Endothelial cell of umbilical vein (primary cell): ENCODE data around the gene RARA. TPM values are rescaled to one million over a fixed set of nuclear protein-coding genes. Genes with fewer than 3 reads are reported as not detected.

Source experiments
- BruUV-seq: library from RNA; stranded (reverse); fragments of 400-500 nt; replicated peaks from 2 replicates; lab custom pipeline; 2021; lab: Mats Ljungman, UMichigan
- CTCF ChIA-PET: fragments of 300-600, 350-600 bp; sonication (Branson Sonifier 250); formaldehyde crosslinking; loops from one replicate; lab custom pipeline; 2021; ENCODE audit warnings: antibody characterized with exemption, inconsistent platforms; lab: Charles Lee
- POLR2A ChIA-PET: fragments of 300-600, 350-600 bp; sonication (Branson Sonifier 250); formaldehyde crosslinking; loops from one replicate; lab custom pipeline; 2021; ENCODE audit warnings: antibody characterized with exemption, inconsistent platforms; lab: Charles Lee
- DNase-seq: peaks from one replicate; pipeline ENCODE4 v3.0.0-alpha.2; 2011; ENCODE audit warnings: low read depth, low spot score
- FAIRE-seq: peaks from 2 replicates; lab custom pipeline; 2011; peaks lifted over from hg19 to GRCh38; lab: Jason Lieb, UNC
- H2AFZ ChIP-seq: 2 replicates; pipeline ENCODE4 v1.6.0; 2012; ENCODE audit warnings: low read depth, low read length, control low read depth, inconsistent platforms
- H3K27ac ChIP-seq: 2 replicates; pipeline ENCODE4 v1.5.1; 2011; ENCODE audit warnings: low read depth, mild to moderate bottlenecking, control low read depth, low read length, moderate library complexity; ENCODE audit not compliant: insufficient read depth
- H3K27me3 ChIP-seq, 2 experiments: 2 replicates each; pipeline versions ENCODE4 v1.6.0 to v1.6.1; 2011; ENCODE audit warnings: low read length in 2 of 2, mixed read lengths in 1 of 2; ENCODE audit not compliant: control insufficient read depth in 2 of 2, insufficient read depth in 2 of 2
- H3K36me3 ChIP-seq, 2 experiments: 2 replicates in 1 of 2; 3 replicates in 1 of 2; pipeline ENCODE4 v1.5.1; 2011; ENCODE audit warnings: low read length in 2 of 2, mild to moderate bottlenecking in 1 of 2, moderate library complexity in 1 of 2; ENCODE audit not compliant: control insufficient read depth in 2 of 2, insufficient read depth in 2 of 2; ENCODE audit errors: extremely low read depth in 1 of 2
- H3K4me1 ChIP-seq: 3 replicates; pipeline ENCODE4 v1.5.1; 2011; ENCODE audit warnings: mild to moderate bottlenecking, low read length; ENCODE audit not compliant: control insufficient read depth, insufficient read depth; ENCODE audit errors: extremely low read depth
- H3K4me2 ChIP-seq: 2 replicates; pipeline ENCODE4 v1.6.1; 2011; ENCODE audit warnings: low read length, control low read depth, mixed read lengths; ENCODE audit not compliant: insufficient read depth
- H3K4me3 ChIP-seq, 3 experiments: fragments of 200-600 bp in 1 of 3; sonication (generic), shearing (Covaris generic) in 1 of 3; replicated peaks in 1 of 3; 2 replicates each; pipeline ENCODE4 v1.5.1; 2011 to 2016; ENCODE audit warnings: control low read depth in 3 of 3, low read length in 3 of 3, mild to moderate bottlenecking in 2 of 3, inconsistent platforms in 1 of 3, low read depth in 1 of 3, moderate library complexity in 1 of 3; ENCODE audit not compliant: insufficient read depth in 1 of 3
- H3K79me2 ChIP-seq: 2 replicates; pipeline ENCODE4 v1.6.0; 2012; ENCODE audit warnings: low read length, inconsistent platforms; ENCODE audit not compliant: control insufficient read depth, insufficient read depth
- H3K9ac ChIP-seq: replicated peaks from 2 replicates; pipeline ENCODE3; 2011; ENCODE audit warnings: low read length, control low read depth; ENCODE audit not compliant: insufficient read depth; ENCODE audit errors: extremely low read depth
- H3K9me1 ChIP-seq: replicated peaks from 3 replicates; pipeline ENCODE4 v1.6.0; 2011; ENCODE audit warnings: mild to moderate bottlenecking, low read length; ENCODE audit not compliant: control insufficient read depth, insufficient read depth; ENCODE audit errors: extremely low read depth
- H3K9me3 ChIP-seq: replicated peaks from 2 replicates; pipeline ENCODE4 v1.5.1; 2012; ENCODE audit warnings: low read length, inconsistent platforms; ENCODE audit not compliant: control insufficient read depth, insufficient read depth
- H4K20me1 ChIP-seq: replicated peaks from 2 replicates; pipeline ENCODE3; 2011; ENCODE audit warnings: mild to moderate bottlenecking, low read length; ENCODE audit not compliant: control insufficient read depth, insufficient read depth; ENCODE audit errors: extremely low read depth
- EZH2 ChIP-seq: IDR thresholded peaks from 2 replicates; pipeline ENCODE4 v1.6.1; 2012; ENCODE audit warnings: borderline replicate concordance, low read depth, mild to moderate bottlenecking, moderate library complexity, low read length, inconsistent platforms; ENCODE audit not compliant: severe bottlenecking
- FOS ChIP-seq: IDR thresholded peaks from 2 replicates; pipeline ENCODE4 v1.6.1; 2011; ENCODE audit warnings: mild to moderate bottlenecking, low read length, moderate library complexity, borderline replicate concordance; ENCODE audit not compliant: insufficient read depth
- GATA2 ChIP-seq: IDR thresholded peaks from 2 replicates; pipeline ENCODE4 v1.7.0; 2011; ENCODE audit warnings: low read depth, mild to moderate bottlenecking, moderate library complexity, mixed read lengths, low read length; ENCODE audit not compliant: insufficient read length, insufficient read depth
- MYC ChIP-seq: IDR thresholded peaks from one replicate; pipeline ENCODE4 v1.6.1; 2011; ENCODE audit warnings: mild to moderate bottlenecking, low read depth, low read length
- POLR2AphosphoS5 ChIP-seq: IDR thresholded peaks from 2 replicates; pipeline ENCODE4 v1.6.1; 2012; ENCODE audit warnings: low read depth, mild to moderate bottlenecking, control low read depth, low read length, moderate library complexity; ENCODE audit not compliant: insufficient read depth
- dilution Hi-C: fragments of 300-500 bp; cut with MboI; formaldehyde crosslinking; loops from one replicate; pipeline ENCODE4 v1.15.0; 2019; ENCODE audit warnings: low sequenced_read_pairs; ENCODE audit not compliant: extremely low pct_ligation_motif_present
- intact Hi-C: fragments of 100-400 bp; cut with micrococcal nuclease; formaldehyde crosslinking; loops from one replicate; pipeline ENCODE4 v1.10.0; 2022
- polyA plus RNA-seq, 4 experiments: library from polyadenylated mRNA; depleted of rRNA in 3 of 4; stranded (reverse) in 3 of 4; unstranded in 1 of 4; fragments of >200 nt; gene quantifications; 2 replicates each; pipeline versions ENCODE4 v1.2.1 to v1.2.3, GENCODE V29; 2011 to 2012; ENCODE audit warnings: missing spikeins in 1 of 4
- total RNA-seq: library from RNA; stranded (reverse); gene quantifications from 2 replicates; pipeline ENCODE4 v1.2.3, GENCODE V29; 2021
- TF ChIP-seq, protein P1 (sequence below), 2 donors: IDR thresholded peaks; 1 replicate in 1 of 2; 2 replicates in 1 of 2; pipeline ENCODE4 v1.5.1; 2011; ENCODE audit warnings: low read length in 2 of 2, mild to moderate bottlenecking in 2 of 2, moderate library complexity in 2 of 2, control low read depth in 1 of 2, inconsistent platforms in 1 of 2, low read depth in 1 of 2; ENCODE audit not compliant: insufficient read depth in 1 of 2; ENCODE audit errors: extremely low read depth in 1 of 2
- TF ChIP-seq, protein P2 (sequence below): IDR thresholded peaks from 2 replicates; pipeline ENCODE4 v1.6.1; 2011; ENCODE audit not compliant: insufficient read depth, insufficient read length

The RARA gene
- total and polyA plus RNA-seq, 2 donors (not counting 3 experiments of a cell fraction or from before 2014, with no cell fraction given) = 11.9 to 37.8 TPM

DNA sequence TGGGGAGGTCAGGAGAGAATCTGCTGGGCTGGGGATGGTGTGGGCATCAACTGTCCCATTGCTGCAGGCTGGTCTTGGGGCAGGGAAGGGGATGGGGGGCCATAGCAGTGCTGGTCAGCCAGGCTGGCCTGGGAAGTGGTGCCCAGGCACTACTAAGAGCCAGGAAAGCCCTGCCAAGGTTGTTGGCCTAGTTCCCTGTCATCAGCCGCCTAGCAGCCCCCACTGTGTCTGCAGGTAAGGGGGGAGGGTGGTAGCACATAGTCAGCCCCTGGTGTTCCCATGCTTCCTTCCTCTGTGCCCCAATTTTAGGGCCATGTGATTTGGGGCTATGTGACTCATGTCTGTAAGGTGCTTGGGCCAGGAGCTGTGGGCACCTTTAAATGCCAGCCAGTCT is 37.8 kb downstream of the RARA start:
- CTCF ChIA-PET = interaction anchor here (1.4 to 18.3 kb wide), 5 partner anchors 8 to 188 kb away, joined by 3 to 530 read pairs (median 28); partner anchors contain the start of genes RARA and WIPF2
- H3K9me1 ChIP-seq = no peaks in the 10 kb centered on the region
- TF ChIP-seq, protein P1, sequence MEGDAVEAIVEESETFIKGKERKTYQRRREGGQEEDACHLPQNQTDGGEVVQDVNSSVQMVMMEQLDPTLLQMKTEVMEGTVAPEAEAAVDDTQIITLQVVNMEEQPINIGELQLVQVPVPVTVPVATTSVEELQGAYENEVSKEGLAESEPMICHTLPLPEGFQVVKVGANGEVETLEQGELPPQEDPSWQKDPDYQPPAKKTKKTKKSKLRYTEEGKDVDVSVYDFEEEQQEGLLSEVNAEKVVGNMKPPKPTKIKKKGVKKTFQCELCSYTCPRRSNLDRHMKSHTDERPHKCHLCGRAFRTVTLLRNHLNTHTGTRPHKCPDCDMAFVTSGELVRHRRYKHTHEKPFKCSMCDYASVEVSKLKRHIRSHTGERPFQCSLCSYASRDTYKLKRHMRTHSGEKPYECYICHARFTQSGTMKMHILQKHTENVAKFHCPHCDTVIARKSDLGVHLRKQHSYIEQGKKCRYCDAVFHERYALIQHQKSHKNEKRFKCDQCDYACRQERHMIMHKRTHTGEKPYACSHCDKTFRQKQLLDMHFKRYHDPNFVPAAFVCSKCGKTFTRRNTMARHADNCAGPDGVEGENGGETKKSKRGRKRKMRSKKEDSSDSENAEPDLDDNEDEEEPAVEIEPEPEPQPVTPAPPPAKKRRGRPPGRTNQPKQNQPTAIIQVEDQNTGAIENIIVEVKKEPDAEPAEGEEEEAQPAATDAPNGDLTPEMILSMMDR (IDR thresholded peaks at IDR 0.05; ENCODE audit: extremely low read depth in 1 of 2, insufficient read depth in 1 of 2, low read depth in 1 of 2, low read length in 2 of 2) = no peak
- TF ChIP-seq, protein P2, sequence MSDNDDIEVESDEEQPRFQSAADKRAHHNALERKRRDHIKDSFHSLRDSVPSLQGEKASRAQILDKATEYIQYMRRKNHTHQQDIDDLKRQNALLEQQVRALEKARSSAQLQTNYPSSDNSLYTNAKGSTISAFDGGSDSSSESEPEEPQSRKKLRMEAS = no peak
- TF ChIP-seq GATA2 = no peak
- TF ChIP-seq FOS = no peak
- no peak for TF ChIP-seq EZH2
- TF ChIP-seq MYC = no peak
- no peak for TF ChIP-seq POLR2AphosphoS5
- no peaks in the 10 kb centered on the region for H3K9me3 ChIP-seq
- peak; percentile 77 for FAIRE-seq
- peak overlapping the region; percentile 0 for H3K9ac ChIP-seq
- BruUV-seq = no TSS peak
- intact Hi-C loops = loop anchor here (5.0 kb wide), 1 partner anchor 129 kb away; the partner anchor contains the start of gene WIPF2
- dilution Hi-C loops = no loop called here
- H3K4me2 ChIP-seq = no peak overlapping the region
- peaks cover 69% of the 10 kb centered on the region for H3K4me1 ChIP-seq
- H3K27me3 ChIP-seq = no peaks in the 10 kb centered on the region
- no peak overlapping the region for H3K4me3 ChIP-seq
- H3K27ac ChIP-seq = peak overlapping the region; percentile 63
- peaks cover 0 to 22% of the 10 kb centered on the region in 2 experiments for H3K36me3 ChIP-seq
- POLR2A ChIA-PET = no interaction called here
- no peak for DNase-seq
- no peaks in the 10 kb centered on the region for H4K20me1 ChIP-seq
- peaks cover 76% of the 10 kb centered on the region for H3K79me2 ChIP-seq
- no peak overlapping the region for H2AFZ ChIP-seq
